BJ (cell line): ENCODE results near the gene CITED4. TPM values are rescaled to one million over a fixed set of nuclear protein-coding genes. Genes with fewer than 3 reads are reported as not detected.

Experiments used
- CTCF ChIA-PET: fragments of 350-600 bp; formaldehyde crosslinking; extraction: SDS; loops from one replicate; lab custom pipeline; 2021; ENCODE audit warnings: antibody characterized with exemption, inconsistent platforms; lab: Yijun Ruan, JAX
- POLR2A ChIA-PET: fragments of 300-600 bp; sonication (Branson Sonifier 250); formaldehyde crosslinking; extraction: SDS; loops from one replicate; lab custom pipeline; 2021; ENCODE audit warnings: antibody characterized with exemption; lab: Charles Lee
- DNase-seq: peaks from one replicate; pipeline ENCODE4 v3.0.0-alpha.2; 2011; ENCODE audit warnings: low read depth
- H3K27me3 ChIP-seq: 2 replicates; pipeline ENCODE4 v1.6.0; 2011; ENCODE audit warnings: low read length; ENCODE audit not compliant: control insufficient read depth, insufficient read depth
- H3K36me3 ChIP-seq: 2 replicates; pipeline ENCODE4 v1.5.1; 2011; ENCODE audit warnings: low read length; ENCODE audit not compliant: control insufficient read depth, insufficient read depth
- H3K4me3 ChIP-seq: 2 replicates; pipeline ENCODE4 v1.5.1; 2011; ENCODE audit warnings: low read depth, mild to moderate bottlenecking, control low read depth, low read length
- polyA plus RNA-seq: library from polyadenylated mRNA; depleted of rRNA; stranded (reverse); fragments of >200 nt; gene quantifications from 2 replicates; pipeline ENCODE4 v1.2.3, GENCODE V29; 2011
- TF ChIP-seq, protein P1 (sequence below): IDR thresholded peaks from 2 replicates; pipeline ENCODE4 v1.5.1; 2011; ENCODE audit warnings: low read depth, mild to moderate bottlenecking, control low read depth, inconsistent platforms, low read length, moderate library complexity; ENCODE audit not compliant: insufficient read depth

The CITED4 gene
- polyA plus RNA-seq, 1 experiment, result 0.80 TPM

GRCh38 chr1:40873863-40874472, 11.8 kb upstream of the CITED4 start:
- H3K4me3 ChIP-seq, result no peak overlapping the region
- no peaks in the 10 kb centered on the region for H3K27me3 ChIP-seq
- H3K36me3 ChIP-seq, result no peaks in the 10 kb centered on the region
- TF ChIP-seq, protein P1, sequence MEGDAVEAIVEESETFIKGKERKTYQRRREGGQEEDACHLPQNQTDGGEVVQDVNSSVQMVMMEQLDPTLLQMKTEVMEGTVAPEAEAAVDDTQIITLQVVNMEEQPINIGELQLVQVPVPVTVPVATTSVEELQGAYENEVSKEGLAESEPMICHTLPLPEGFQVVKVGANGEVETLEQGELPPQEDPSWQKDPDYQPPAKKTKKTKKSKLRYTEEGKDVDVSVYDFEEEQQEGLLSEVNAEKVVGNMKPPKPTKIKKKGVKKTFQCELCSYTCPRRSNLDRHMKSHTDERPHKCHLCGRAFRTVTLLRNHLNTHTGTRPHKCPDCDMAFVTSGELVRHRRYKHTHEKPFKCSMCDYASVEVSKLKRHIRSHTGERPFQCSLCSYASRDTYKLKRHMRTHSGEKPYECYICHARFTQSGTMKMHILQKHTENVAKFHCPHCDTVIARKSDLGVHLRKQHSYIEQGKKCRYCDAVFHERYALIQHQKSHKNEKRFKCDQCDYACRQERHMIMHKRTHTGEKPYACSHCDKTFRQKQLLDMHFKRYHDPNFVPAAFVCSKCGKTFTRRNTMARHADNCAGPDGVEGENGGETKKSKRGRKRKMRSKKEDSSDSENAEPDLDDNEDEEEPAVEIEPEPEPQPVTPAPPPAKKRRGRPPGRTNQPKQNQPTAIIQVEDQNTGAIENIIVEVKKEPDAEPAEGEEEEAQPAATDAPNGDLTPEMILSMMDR, result no peak
- no peak for DNase-seq
- POLR2A ChIA-PET, result no interaction called here
- CTCF ChIA-PET, result no interaction called here

DNA sequence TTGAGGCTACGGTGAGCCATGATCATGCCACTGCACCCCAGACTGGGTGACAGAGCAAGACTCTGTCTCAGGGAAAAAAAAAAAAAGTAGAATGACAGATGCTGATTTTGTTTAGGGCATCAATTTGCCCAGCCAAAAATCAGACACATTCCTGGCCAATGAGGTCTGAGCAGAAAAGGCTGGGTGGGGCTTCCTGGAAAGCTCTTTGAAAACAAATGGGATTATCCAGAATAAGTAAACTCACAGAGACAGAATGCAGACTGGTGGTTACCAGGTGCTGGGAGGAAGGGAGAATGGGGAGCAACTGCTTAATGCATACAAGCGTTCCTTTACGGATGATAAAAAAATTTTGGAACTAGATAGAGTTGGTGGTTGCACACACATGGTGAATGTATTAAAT, 10.1 kb upstream of the CITED4 start:
- no peaks in the 10 kb centered on the region for H3K36me3 ChIP-seq
- TF ChIP-seq, protein P1, result no peak
- CTCF ChIA-PET, result interaction anchor here (0.9 kb wide), 1 partner anchor 25 kb away, joined by 3 read pairs; no protein-coding TSS in a partner anchor
- H3K4me3 ChIP-seq, result no peak overlapping the region
- H3K27me3 ChIP-seq, result no peaks in the 10 kb centered on the region
- POLR2A ChIA-PET, result no interaction called here
- no peak for DNase-seq

GRCh38 chr1:40870135-40870728, 8.1 kb upstream of the CITED4 start:
- POLR2A ChIA-PET, result no interaction called here

DNA sequence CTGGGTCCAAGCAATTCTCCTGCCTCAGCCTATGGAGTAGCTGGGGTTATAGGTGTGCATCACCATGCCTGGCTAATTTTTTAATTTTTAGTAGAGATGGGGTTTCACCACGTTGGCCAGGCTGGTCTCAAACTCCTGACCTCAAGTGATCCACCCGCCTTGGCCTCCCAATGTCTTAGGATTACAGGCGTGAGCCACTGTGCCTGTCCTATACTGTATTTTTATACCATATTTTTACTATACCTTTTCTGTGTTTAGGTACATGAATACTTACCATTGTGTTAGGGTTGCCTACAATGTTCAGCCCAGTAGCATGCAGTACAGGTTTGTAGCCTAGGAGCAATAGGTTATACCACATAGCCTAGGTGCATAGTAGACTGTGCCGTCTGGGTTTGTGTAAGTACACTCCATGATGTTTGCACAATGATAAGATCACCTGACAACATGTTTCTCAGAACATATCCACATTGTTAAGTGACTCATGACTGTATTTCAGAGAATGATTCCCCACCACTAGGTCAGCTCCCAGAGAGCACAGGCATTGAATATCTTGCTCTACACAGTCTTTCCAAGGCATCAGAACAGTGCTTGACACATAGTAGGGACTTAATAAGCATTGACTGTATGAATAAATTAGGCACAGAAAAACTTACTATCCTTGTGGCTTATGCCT, 6.0 kb upstream of the CITED4 start:
- ChIA-PET POLR2A (no interaction called here), CTCF (interaction anchor here (0.9 to 1.9 kb wide), 6 partner anchors 8 to 81 kb away, joined by 3 to 6 read pairs (median 4); no protein-coding TSS in a partner anchor)
- H3K4me3 ChIP-seq, result no peak overlapping the region
- H3K27me3 ChIP-seq, result no peaks in the 10 kb centered on the region
- H3K36me3 ChIP-seq, result no peaks in the 10 kb centered on the region
- DNase-seq, result no peak
- TF ChIP-seq, protein P1, result no peak

More at GRCh38 chr1:40870135-40870728, 8.1 kb upstream of the CITED4 start:
- Histone ChIP-seq H3K4me3 (no peak overlapping the region), H3K27me3 (no peaks in the 10 kb centered on the region), H3K36me3 (no peaks in the 10 kb centered on the region)
- CTCF ChIA-PET, result interaction anchor here (0.6 to 1.1 kb wide), 2 partner anchors 19 to 111 kb away, joined by 4 to 5 read pairs; no protein-coding TSS in a partner anchor
- no peak for DNase-seq
- TF ChIP-seq, protein P1, result no peak
